ENCODE measurements around the gene JPT2.

DNA sequence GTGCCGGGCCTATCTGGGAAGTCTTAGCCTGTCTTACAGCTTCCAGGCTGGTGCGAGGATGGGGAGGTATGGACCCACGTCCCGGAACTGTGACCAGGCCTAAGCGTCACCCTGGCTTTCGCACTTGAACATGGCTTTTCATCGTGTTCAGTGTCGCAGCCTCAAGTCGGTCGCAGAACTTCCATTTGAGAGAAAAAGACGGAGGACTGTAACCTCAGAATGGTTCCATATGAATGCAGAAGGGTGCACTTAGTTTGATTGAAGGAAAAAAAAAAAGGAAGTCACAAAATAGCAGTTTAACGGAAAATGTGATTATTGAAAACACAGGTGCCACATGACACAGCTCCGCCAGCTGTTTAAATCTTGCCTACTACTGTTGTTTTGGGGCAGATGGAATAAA is 30.2 kb upstream of the JPT2 start:
- TF ChIP-seq JUN (CRISPR knock-in tag; IDR thresholded peaks at IDR 0.05) (no peak), TCF7 (CRISPR knock-in tag; IDR thresholded peaks at IDR 0.05; ENCODE audit: low read depth) (no peak), ETV6 (CRISPR knock-in tag; IDR thresholded peaks at IDR 0.05) (no peak), ZNF138 (CRISPR knock-in tag; conservative IDR thresholded peaks at IDR 0.05) (no peak), SMAD3 (CRISPR knock-in tag; IDR thresholded peaks at IDR 0.05; ENCODE audit: borderline replicate concordance) (no peak), ZNF121 (CRISPR knock-in tag; IDR thresholded peaks at IDR 0.05) (no peak), ZNF671 (CRISPR knock-in tag; IDR thresholded peaks at IDR 0.05) (no peak)
- TF ChIP-seq, protein P1, sequence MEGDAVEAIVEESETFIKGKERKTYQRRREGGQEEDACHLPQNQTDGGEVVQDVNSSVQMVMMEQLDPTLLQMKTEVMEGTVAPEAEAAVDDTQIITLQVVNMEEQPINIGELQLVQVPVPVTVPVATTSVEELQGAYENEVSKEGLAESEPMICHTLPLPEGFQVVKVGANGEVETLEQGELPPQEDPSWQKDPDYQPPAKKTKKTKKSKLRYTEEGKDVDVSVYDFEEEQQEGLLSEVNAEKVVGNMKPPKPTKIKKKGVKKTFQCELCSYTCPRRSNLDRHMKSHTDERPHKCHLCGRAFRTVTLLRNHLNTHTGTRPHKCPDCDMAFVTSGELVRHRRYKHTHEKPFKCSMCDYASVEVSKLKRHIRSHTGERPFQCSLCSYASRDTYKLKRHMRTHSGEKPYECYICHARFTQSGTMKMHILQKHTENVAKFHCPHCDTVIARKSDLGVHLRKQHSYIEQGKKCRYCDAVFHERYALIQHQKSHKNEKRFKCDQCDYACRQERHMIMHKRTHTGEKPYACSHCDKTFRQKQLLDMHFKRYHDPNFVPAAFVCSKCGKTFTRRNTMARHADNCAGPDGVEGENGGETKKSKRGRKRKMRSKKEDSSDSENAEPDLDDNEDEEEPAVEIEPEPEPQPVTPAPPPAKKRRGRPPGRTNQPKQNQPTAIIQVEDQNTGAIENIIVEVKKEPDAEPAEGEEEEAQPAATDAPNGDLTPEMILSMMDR (IDR thresholded peaks at IDR 0.05), result no peak
- TF ChIP-seq, protein P2, sequence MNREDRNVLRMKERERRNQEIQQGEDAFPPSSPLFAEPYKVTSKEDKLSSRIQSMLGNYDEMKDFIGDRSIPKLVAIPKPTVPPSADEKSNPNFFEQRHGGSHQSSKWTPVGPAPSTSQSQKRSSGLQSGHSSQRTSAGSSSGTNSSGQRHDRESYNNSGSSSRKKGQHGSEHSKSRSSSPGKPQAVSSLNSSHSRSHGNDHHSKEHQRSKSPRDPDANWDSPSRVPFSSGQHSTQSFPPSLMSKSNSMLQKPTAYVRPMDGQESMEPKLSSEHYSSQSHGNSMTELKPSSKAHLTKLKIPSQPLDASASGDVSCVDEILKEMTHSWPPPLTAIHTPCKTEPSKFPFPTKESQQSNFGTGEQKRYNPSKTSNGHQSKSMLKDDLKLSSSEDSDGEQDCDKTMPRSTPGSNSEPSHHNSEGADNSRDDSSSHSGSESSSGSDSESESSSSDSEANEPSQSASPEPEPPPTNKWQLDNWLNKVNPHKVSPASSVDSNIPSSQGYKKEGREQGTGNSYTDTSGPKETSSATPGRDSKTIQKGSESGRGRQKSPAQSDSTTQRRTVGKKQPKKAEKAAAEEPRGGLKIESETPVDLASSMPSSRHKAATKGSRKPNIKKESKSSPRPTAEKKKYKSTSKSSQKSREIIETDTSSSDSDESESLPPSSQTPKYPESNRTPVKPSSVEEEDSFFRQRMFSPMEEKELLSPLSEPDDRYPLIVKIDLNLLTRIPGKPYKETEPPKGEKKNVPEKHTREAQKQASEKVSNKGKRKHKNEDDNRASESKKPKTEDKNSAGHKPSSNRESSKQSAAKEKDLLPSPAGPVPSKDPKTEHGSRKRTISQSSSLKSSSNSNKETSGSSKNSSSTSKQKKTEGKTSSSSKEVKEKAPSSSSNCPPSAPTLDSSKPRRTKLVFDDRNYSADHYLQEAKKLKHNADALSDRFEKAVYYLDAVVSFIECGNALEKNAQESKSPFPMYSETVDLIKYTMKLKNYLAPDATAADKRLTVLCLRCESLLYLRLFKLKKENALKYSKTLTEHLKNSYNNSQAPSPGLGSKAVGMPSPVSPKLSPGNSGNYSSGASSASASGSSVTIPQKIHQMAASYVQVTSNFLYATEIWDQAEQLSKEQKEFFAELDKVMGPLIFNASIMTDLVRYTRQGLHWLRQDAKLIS (CRISPR knock-in tag; IDR thresholded peaks at IDR 0.05; ENCODE audit: borderline replicate concordance), result no peak
- TF ChIP-seq, protein P3, sequence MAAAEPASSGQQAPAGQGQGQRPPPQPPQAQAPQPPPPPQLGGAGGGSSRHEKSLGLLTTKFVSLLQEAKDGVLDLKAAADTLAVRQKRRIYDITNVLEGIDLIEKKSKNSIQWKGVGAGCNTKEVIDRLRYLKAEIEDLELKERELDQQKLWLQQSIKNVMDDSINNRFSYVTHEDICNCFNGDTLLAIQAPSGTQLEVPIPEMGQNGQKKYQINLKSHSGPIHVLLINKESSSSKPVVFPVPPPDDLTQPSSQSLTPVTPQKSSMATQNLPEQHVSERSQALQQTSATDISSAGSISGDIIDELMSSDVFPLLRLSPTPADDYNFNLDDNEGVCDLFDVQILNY (CRISPR knock-in tag; IDR thresholded peaks at IDR 0.05), result no peak
- TF ChIP-seq, protein P4, sequence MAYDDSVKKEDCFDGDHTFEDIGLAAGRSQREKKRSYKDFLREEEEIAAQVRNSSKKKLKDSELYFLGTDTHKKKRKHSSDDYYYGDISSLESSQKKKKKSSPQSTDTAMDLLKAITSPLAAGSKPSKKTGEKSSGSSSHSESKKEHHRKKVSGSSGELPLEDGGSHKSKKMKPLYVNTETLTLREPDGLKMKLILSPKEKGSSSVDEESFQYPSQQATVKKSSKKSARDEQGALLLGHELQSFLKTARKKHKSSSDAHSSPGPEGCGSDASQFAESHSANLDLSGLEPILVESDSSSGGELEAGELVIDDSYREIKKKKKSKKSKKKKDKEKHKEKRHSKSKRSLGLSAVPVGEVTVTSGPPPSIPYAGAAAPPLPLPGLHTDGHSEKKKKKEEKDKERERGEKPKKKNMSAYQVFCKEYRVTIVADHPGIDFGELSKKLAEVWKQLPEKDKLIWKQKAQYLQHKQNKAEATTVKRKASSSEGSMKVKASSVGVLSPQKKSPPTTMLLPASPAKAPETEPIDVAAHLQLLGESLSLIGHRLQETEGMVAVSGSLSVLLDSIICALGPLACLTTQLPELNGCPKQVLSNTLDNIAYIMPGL (CRISPR knock-in tag; IDR thresholded peaks at IDR 0.05), result no peak
- TF ChIP-seq, protein P5, sequence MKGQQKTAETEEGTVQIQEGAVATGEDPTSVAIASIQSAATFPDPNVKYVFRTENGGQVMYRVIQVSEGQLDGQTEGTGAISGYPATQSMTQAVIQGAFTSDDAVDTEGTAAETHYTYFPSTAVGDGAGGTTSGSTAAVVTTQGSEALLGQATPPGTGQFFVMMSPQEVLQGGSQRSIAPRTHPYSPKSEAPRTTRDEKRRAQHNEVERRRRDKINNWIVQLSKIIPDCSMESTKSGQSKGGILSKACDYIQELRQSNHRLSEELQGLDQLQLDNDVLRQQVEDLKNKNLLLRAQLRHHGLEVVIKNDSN (CRISPR knock-in tag; IDR thresholded peaks at IDR 0.05), result no peak

Measured in WTC11 (cell line).